Psoas muscle (tissue), 8 donors: ENCODE data around the gene HID1. TPM values are rescaled to one million over a fixed set of nuclear protein-coding genes. Genes with fewer than 3 reads are reported as not detected.

Source experiments
- ATAC-seq, 4 donors: fragments of 200-7000 bp; cut with Tn5 transposase; one replicate each; pipeline ENCODE4 v1.9.1; 2020; ENCODE audit warnings: moderate library complexity in 3 of 4, mild to moderate bottlenecking in 2 of 4
- DNase-seq, 2 donors: peaks; one replicate each; pipeline ENCODE4 v3.0.0-alpha.2; 2020
- H3K27ac ChIP-seq: fragments of 200-600 bp; one replicate; pipeline ENCODE4 v1.8.0; 2022
- H3K27me3 ChIP-seq, 3 donors: fragments of 200-600 bp in 1 of 3; one replicate each; pipeline versions ENCODE4 v1.6.1 to v1.8.0; 2013 to 2022; ENCODE audit warnings: low read length in 2 of 3, mild to moderate bottlenecking in 2 of 3, moderate library complexity in 1 of 3; ENCODE audit not compliant: insufficient read depth in 3 of 3
- H3K36me3 ChIP-seq, 2 donors: fragments of 200-600 bp in 1 of 2; one replicate each; pipeline versions ENCODE4 v1.6.1 to v1.8.0; 2013 to 2022; ENCODE audit warnings: low read depth in 1 of 2, mild to moderate bottlenecking in 1 of 2, moderate library complexity in 1 of 2; ENCODE audit not compliant: insufficient read depth in 1 of 2
- H3K4me1 ChIP-seq: fragments of 200-600 bp; one replicate; pipeline ENCODE4 v1.8.0; 2022
- H3K4me3 ChIP-seq: fragments of 200-600 bp; one replicate; pipeline ENCODE4 v1.8.0; 2022; ENCODE audit warnings: mild to moderate bottlenecking
- H3K9me3 ChIP-seq: fragments of 200-600 bp; one replicate; pipeline ENCODE4 v1.8.0; 2022
- CTCF ChIP-seq: fragments of 200-600 bp; IDR thresholded peaks from one replicate; pipeline ENCODE4 v1.8.0; 2022; ENCODE audit warnings: antibody characterized with exemption
- WGBS, 3 donors: extraction: QIAGEN DNeasy Blood & Tissue Kit; methylation state at CpG; one replicate each; pipeline versions ENCODE4 v1.1.6 to v1.1.7; 2013; 5-methylcytosine and 5-hydroxymethylcytosine counted together
- intact Hi-C, 2 donors: fragments of 100-400 bp; cut with DNase I; formaldehyde crosslinking; loops; one replicate each; pipeline versions ENCODE4 v1.11.0 to v1.14.2; 2022
- polyA plus RNA-seq, 3 donors: library from polyadenylated mRNA; stranded (reverse); fragments of 200-250 nt; gene quantifications; one replicate each; pipeline ENCODE4 v1.2.3, GENCODE V29; 2013
- total RNA-seq, 4 donors: library from RNA; stranded (reverse); fragmentation: NEBNext Ultra II Directional in 2 of 4; extraction: Animal tissue kit (Norgen Biotek cat#: 25700) in 2 of 4; gene quantifications; one replicate each; pipeline versions ENCODE4 v1.2.1 to v1.2.4, GENCODE V29; 2021 to 2023
- donor health status: healthy with polysubstance abuse.
- donor health status: DM: no; HTN: no; CAD: no; lungs with moderate emphysema.
- donor health status: Bipolar disorder and iron deficiency.
- donor health status: healthy.
- donor health status: DM: yes; HTN: yes; CAD: no.
- donor health status: DM: no; HTN: no; CAD: no.
- donor health status: DM: no; HTN: no; CAD: no.
- donor health status: DM: yes; HTN: yes; CAD: no.

HID1 gene
- total and polyA plus RNA-seq, 7 donors: 1.7 to 10.4 (median 2.6) TPM

- intact Hi-C loops: no loop called here
- Histone ChIP-seq H3K4me3 (no peak overlapping the region), H3K9me3 (no peaks in the 10 kb centered on the region), H3K4me1 (peaks cover 14% of the 10 kb centered on the region), H3K27me3 (peaks cover 0 to 77% (median 25%) of the 10 kb centered on the region in 3 donors), H3K27ac (no peak overlapping the region), H3K36me3 (no peaks in the 10 kb centered on the region)
- WGBS, 3 donors: 61 to 71% (median 65%) methylated on average over 3 of the region's 3 CpGs
- no peak for TF ChIP-seq CTCF
- DNase-seq (no peak), ATAC-seq (no peak)
Measured at GRCh38 chr17:74925242-74925641, 47.3 kb downstream of the HID1 start.

GRCh38 chr17:74924250-74924948 is 48.2 kb downstream of the HID1 start, which contains the start of gene OTOP2:
Gene OTOP2, plus strand, starts transcription at chr17:74924273. Its CDS starts 360 bp downstream, at chr17:74924633.
- no peaks in the 10 kb centered on the region for H3K9me3 ChIP-seq
- peaks cover 14% of the 10 kb centered on the region for H3K4me1 ChIP-seq
- WGBS, 3 donors: 1 to 3% (median 3%) methylated on average over 52 to 54 of the region's 54 CpGs
- ATAC-seq (no peak), DNase-seq (no peak)
- H3K27me3 ChIP-seq: peaks cover 0 to 84% (median 25%) of the 10 kb centered on the region in 3 donors
- H3K36me3 ChIP-seq: no peaks in the 10 kb centered on the region
- no peak within 1 kb of the TSS for H3K27ac ChIP-seq
- intact Hi-C loops: no loop called here
- TF ChIP-seq CTCF: no peak
- peak within 1 kb of the TSS; percentile 54 for H3K4me3 ChIP-seq

GRCh38 chr17:74923538-74924249 is 48.9 kb downstream of the HID1 start:
- Histone ChIP-seq H3K4me1 (peaks cover 14% of the 10 kb centered on the region), H3K4me3 (peak overlapping the region; percentile 54), H3K27ac (no peak overlapping the region), H3K9me3 (no peaks in the 10 kb centered on the region), H3K27me3 (peaks cover 0 to 89% (median 25%) of the 10 kb centered on the region in 3 donors), H3K36me3 (no peaks in the 10 kb centered on the region)
- peak; percentile 68 to 87 (median 74) for ATAC-seq
- intact Hi-C loops: loop anchor here in 1 of 2 donors (2.0 kb wide), 1 partner anchor 35 kb away; no protein-coding TSS in a partner anchor
- DNase-seq: peak; percentile 79 to 82
- TF ChIP-seq CTCF: peak; percentile 74
- WGBS, 3 donors: 2 to 3% (median 2%) methylated on average over 49 to 59 of the region's 59 CpGs

GRCh38 chr17:74922694-74923537 is 49.6 kb downstream of the HID1 start, which contains the start of gene USH1G:
Gene USH1G, minus strand, starts transcription at chr17:74923255. Its CDS starts 182 bp downstream, at chr17:74923073.
- peak within 1 kb of the TSS; percentile 54 for H3K4me3 ChIP-seq
- intact Hi-C loops: loop anchor here in 1 of 2 donors (2.0 kb wide), 1 partner anchor 36 kb away; no protein-coding TSS in a partner anchor
- H3K4me1 ChIP-seq: peaks cover 14% of the 10 kb centered on the region
- no peaks in the 10 kb centered on the region for H3K9me3 ChIP-seq
- H3K27me3 ChIP-seq: peaks cover 0 to 97% (median 25%) of the 10 kb centered on the region in 3 donors
- WGBS, 3 donors: 3 to 5% (median 4%) methylated on average over 34 to 57 of the region's 57 CpGs
- DNase-seq: peak in 1 of 2 donors; percentile 27
- ATAC-seq: peak; percentile 16 to 51 (median 41)
- no peak within 1 kb of the TSS for H3K27ac ChIP-seq
- no peak for TF ChIP-seq CTCF
- H3K36me3 ChIP-seq: no peaks in the 10 kb centered on the region
